ENCODE measurements around the gene ATG16L1. TPM values are rescaled to one million over a fixed set of nuclear protein-coding genes. Genes with fewer than 3 reads are reported as not detected.

Gene ATG16L1
- total RNA-seq, 1 donor from 2014 or later: 54.1 TPM

- no peak overlapping the region for H3K4me3 ChIP-seq (ENCODE audit: low read depth, low read length)
- TF ChIP-seq CTCF (IDR thresholded peaks at IDR 0.05; ENCODE audit: insufficient read depth, low read length, poor library complexity, severe bottlenecking): no peak
- H3K27me3 ChIP-seq (ENCODE audit: control insufficient read depth, insufficient read depth, low read length): peaks cover 4% of the 10 kb centered on the region
- no peaks in the 10 kb centered on the region for H3K36me3 ChIP-seq (ENCODE audit: control insufficient read depth, insufficient read depth, low read length)
- no peak for DNase-seq (ENCODE audit: low read depth)
Measured at GRCh38 chr2:233314180-233314925, 62.9 kb downstream of the ATG16L1 start.

GRCh38 chr2:233317196-233317943 is 65.9 kb downstream of the ATG16L1 start:
- H3K36me3 ChIP-seq (ENCODE audit: control insufficient read depth, insufficient read depth, low read length): no peaks in the 10 kb centered on the region
- DNase-seq (ENCODE audit: low read depth): no peak
- H3K4me3 ChIP-seq (ENCODE audit: low read depth, low read length): no peak overlapping the region
- peaks cover 5% of the 10 kb centered on the region for H3K27me3 ChIP-seq (ENCODE audit: control insufficient read depth, insufficient read depth, low read length)
- no peak for TF ChIP-seq CTCF (IDR thresholded peaks at IDR 0.05; ENCODE audit: insufficient read depth, low read length, poor library complexity, severe bottlenecking)

- no peak for TF ChIP-seq CTCF (IDR thresholded peaks at IDR 0.05; ENCODE audit: insufficient read depth, low read length, poor library complexity, severe bottlenecking)
- Histone ChIP-seq H3K36me3 (ENCODE audit: control insufficient read depth, insufficient read depth, low read length) (no peaks in the 10 kb centered on the region), H3K4me3 (ENCODE audit: low read depth, low read length) (no peak overlapping the region), H3K27me3 (ENCODE audit: control insufficient read depth, insufficient read depth, low read length) (peaks cover 5% of the 10 kb centered on the region)
- no peak for DNase-seq (ENCODE audit: low read depth)
Measured at GRCh38 chr2:233319256-233319655, 67.8 kb downstream of the ATG16L1 start.

GRCh38 chr2:233320470-233320869 is 69.0 kb downstream of the ATG16L1 start:
- TF ChIP-seq CTCF (IDR thresholded peaks at IDR 0.05; ENCODE audit: insufficient read depth, low read length, poor library complexity, severe bottlenecking): no peak
- H3K27me3 ChIP-seq (ENCODE audit: control insufficient read depth, insufficient read depth, low read length): peaks cover 5% of the 10 kb centered on the region
- H3K36me3 ChIP-seq (ENCODE audit: control insufficient read depth, insufficient read depth, low read length): no peaks in the 10 kb centered on the region
- no peak overlapping the region for H3K4me3 ChIP-seq (ENCODE audit: low read depth, low read length)
- no peak for DNase-seq (ENCODE audit: low read depth)

GRCh38 chr2:233321166-233321565 is 69.7 kb downstream of the ATG16L1 start:
- Histone ChIP-seq H3K36me3 (ENCODE audit: control insufficient read depth, insufficient read depth, low read length) (no peaks in the 10 kb centered on the region), H3K27me3 (ENCODE audit: control insufficient read depth, insufficient read depth, low read length) (peaks cover 5% of the 10 kb centered on the region), H3K4me3 (ENCODE audit: low read depth, low read length) (no peak overlapping the region)
- DNase-seq (ENCODE audit: low read depth): no peak
- TF ChIP-seq CTCF (IDR thresholded peaks at IDR 0.05; ENCODE audit: insufficient read depth, low read length, poor library complexity, severe bottlenecking): no peak
